Suprapubic skin (tissue), 3 donors: ENCODE results near the gene SULT1C3.

ENCODE experiments used
- CTCF ChIP-seq, 2 donors: fragments of 200-600 bp in 1 of 2; fragments of 450-650 bp in 1 of 2; sonication (generic) in 1 of 2; IDR thresholded peaks; one replicate each; pipeline ENCODE4 v1.5.1; 2016 to 2019; ENCODE audit warnings: antibody characterized with exemption in 2 of 2, mild to moderate bottlenecking in 1 of 2, moderate library complexity in 1 of 2
- EP300 ChIP-seq: sonication (generic); formaldehyde crosslinking; IDR thresholded peaks from one replicate; pipeline ENCODE4 v1.6.1; 2017; ENCODE audit warnings: antibody characterized with exemption
- POLR2A ChIP-seq, 2 donors: fragments of 450-650 bp; IDR thresholded peaks; one replicate each; pipeline ENCODE4 v1.6.1; 2017; ENCODE audit warnings: antibody characterized with exemption in 2 of 2, mild to moderate bottlenecking in 2 of 2, moderate library complexity in 2 of 2

GRCh38 chr2:108226564-108226963 is 13.2 kb upstream of the SULT1C3 start:
- TF ChIP-seq CTCF (IDR thresholded peaks at IDR 0.05) (no peak), EP300 (no peak), POLR2A (IDR thresholded peaks at IDR 0.05) (no peak)
